Ramos (cell line): ENCODE data around the gene GSTM5.
"Not testable (repeated sequence)": the region's sequence is repeated elsewhere in the genome, so short reads cannot be mapped to it uniquely, and the experiment has no call there.

ENCODE experiments used
- in situ Hi-C: fragments of 300-500 bp; cut with MboI; formaldehyde crosslinking; loops from one replicate; pipeline ENCODE4 v1.14.3; 2022; ENCODE audit warnings: low sequenced_read_pairs; ENCODE audit not compliant: unreplicated experiment

Gene GSTM5

DNA sequence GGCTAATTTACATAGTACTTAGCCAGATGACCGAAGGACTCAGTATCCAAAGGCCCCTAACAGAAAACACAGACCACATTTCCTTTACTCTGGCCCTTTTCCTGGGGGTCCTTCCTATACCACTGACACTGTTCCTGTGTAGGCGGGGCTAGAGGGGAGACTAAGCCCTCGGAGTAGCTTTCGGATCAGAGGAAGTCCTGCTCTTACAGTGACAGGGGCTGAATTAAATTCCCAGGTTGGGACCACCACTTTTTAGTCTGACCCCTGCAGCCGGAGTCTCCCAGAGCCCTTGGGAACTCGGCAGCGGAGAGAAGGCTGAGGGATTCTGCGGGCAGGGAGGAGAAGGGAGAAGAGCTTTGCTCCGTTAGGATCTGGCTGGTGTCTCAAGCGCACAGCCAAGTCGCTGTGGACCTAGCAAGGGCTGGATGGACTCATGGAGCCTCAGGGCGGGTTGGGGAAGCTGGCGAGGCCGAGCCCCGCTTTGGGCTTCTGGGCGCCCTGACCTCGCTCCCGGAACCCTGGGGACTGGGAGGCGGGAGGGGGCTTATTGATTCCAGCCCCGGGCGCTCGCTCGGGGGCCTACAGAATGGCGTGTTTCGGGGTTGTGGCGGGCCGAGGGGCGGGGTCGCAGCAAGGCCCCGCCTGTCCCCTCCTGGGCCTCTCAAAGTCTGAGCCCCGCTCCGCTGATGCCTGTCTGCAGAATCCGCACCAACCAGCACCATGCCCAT is at the start of gene GSTM5:
TSS of gene GSTM5 (plus strand) at position 659 of the 728 bp plus-strand sequence. CDS start at position 721, 62 bp downstream.
- in situ Hi-C loops: not testable (repeated sequence)

DNA sequence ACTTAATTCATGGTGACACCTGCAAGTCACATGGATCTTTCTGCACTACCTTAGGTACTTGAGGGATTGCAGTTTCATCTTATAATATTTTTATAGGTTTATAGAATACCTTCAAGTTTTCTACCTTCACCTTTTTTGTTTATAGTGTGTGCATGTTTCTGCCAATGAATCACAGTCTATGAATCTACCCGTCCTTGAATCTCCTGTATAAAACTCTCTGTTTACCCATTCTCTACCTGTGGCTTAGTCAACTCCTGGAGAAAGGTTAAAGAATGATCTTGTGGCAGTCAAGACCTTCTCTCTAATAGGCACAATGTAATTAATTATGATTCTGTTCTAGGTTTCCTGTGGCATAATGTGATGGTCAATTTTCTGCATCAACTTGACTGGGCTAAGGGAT is 47.4 kb upstream of the GSTM5 start:
- in situ Hi-C loops: no loop called here

DNA sequence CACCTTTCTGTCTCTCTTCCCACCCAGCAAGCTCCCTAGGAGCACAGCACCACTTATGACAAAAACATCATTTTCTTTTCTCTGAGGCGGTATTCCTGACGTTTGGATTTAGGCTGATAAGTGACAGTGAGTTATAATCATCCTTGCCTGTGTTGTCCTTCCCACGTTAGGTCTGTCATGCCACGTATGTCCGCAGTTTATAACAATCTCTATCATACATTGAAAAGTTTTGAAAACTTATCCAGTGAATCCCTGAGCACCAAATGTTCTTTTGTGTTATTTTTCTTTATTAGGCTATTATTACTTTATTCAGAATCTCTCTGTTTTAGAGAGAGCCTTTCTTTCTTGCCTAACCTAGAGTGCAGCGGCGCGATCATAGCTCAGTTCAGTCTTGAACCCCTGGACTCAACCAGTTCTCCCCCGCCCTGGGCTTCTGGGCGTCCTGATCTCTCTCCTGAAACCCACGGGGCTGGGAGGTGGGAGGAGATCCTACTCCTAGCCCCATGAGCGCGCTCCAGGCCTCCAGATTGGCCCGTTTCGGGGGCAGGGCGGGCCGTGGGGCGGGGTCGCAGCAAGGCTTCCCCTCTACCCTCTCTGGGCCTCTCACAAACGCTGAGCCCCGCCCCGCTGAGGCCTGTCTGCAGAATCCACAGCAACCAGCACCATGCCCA is 44.5 kb upstream of the GSTM5 start, which contains the start of gene GSTM2:
TSS of gene GSTM2 (plus strand) at position 606 of the 671 bp plus-strand sequence. CDS start at position 665, 59 bp downstream.
- in situ Hi-C loops: no loop called here

DNA sequence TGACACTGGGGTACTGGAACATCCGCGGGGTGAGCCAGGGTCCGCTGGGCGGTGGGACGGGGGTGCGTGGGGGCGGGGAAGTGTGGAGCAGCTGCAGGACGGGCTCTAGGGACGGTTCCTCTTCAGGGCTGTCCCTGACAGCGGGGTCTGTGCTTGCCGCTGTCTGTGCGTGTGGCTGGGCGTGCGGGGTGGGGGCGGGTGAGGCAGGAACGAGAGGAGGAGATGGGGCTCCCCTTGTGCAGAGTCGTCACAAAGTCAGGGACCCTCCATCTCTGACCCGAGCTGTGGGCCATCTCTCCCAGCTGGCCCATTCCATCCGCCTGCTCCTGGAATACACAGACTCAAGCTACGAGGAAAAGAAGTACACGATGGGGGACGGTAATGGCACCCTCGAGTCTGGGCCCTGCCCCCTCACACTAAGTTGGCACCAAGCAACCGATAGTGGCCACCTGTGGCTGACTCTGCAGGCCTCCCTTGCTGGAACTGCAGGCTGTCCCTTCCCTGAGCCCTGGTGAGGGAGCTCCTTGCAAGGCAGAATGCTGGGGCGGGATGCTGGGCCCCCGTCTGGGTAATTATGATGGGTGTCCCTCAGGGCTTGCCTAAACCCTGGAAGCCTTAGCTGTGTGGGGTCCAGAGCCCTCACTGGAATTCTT is 43.8 kb upstream of the GSTM5 start:
- in situ Hi-C loops: no loop called here

DNA sequence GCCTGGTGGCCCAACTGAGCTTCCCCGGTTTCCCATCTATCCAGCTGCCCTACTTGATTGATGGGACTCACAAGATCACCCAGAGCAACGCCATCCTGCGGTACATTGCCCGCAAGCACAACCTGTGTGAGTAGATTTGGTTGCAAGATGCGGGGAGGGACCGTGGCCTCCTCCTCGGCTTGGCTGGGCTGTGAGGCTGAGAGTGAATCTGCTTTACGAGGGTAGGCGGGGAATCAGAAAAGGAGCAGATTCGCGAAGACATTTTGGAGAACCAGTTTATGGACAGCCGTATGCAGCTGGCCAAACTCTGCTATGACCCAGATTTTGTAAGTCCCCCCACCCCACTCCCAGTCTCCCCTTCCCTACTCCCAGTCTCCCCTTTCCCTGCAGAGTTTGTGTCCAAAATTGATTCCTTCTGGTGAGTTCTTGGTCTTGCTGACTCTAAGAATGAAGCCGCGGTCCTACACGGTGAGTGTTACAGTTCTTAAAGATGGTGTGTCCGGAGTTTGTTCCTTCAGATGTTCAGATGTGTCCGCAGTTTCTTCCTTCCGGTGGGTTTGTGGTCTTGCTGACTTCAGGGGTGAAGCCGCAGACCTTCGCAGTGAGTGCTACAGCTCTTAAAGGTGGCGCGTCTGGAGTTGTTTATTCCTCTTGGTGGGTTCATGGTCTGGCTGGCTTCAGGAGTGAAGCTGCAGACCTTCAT is 42.7 kb upstream of the GSTM5 start:
- in situ Hi-C loops: no loop called here

DNA sequence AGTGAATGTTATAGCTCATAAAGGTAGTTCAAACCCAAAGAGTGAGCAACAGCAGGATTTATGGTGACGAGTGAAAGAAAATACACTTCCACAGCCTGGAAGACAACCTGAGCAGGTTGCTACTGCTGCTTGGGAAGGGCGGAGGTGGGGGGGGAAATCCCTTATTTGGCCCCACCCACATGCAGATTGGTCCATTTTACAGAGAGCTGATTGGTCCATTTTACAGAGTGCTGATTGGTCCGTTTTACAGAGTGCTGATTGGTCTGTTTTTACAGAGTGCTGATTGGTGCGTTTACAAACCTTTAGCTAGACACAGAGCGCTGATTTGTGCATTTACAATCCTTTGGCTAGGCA is 42.1 kb upstream of the GSTM5 start:
- in situ Hi-C loops: not testable (repeated sequence)

DNA sequence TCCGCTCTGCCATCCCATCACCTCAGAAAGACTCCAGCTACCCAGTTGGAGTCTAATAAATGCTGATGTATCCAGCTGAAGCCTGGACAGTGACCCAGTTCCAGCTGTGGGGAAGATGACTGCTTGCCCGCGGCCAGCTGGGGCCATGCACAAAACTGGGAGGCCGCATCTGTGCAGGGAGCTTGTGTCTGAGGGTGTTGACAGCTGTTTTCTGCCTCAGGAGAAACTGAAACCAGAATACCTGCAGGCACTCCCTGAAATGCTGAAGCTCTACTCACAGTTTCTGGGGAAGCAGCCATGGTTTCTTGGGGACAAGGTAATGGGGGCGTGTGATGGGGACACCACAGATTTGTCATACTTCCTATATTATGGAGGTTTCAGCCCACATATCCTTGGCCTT is 41.0 kb upstream of the GSTM5 start:
- in situ Hi-C loops: no loop called here

DNA sequence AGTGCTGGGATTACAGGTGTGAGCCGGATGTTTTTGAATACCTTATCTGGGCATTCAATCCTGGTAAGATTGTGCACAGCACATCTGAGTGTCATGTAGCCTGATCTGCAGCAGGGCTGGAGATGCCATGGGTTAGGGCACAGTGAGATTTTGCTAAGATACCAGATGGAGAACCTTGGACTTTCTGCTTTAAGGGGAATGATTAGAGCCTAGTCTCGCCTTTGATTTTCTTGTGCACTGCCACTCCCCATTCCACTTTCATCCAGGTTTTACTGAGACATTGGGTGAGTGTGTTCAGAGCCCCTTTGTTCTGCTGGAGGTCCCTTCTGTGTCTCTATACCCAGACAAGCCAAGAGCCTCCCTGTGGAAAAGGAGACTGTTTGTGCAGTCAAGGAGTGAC is 38.2 kb upstream of the GSTM5 start:
- in situ Hi-C loops: not testable (repeated sequence)

DNA sequence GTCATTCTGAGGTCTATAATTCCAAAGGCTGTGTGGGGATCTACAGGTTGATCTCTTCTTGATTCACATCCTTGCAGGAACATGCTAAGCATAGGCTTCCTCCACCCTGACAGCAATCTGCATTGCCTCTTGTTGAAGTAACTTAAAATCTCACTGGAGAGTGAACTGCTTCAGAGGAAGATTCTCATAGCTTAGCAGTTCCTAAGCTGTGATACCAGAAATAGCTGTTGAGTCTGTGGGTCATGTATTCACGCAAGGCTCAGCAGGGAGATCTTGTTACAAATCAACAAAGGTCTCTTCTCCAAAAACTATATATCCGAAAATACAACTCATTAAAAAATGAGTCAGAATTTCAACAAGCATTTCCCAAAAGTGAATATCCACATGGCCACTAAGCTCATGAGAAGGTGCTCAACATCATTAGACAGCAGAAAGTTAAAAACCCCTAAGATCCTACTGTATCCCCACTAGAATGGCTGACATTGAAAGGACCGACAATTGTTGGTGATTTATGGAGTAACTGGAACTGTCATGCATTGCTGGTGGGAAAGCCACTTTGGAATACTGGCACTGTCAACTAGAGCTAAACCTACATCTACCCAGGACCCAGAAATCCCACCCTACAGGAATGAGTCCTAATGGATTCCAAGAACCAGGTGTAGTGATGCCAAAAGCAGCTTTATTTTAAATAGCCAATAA is 35.2 kb upstream of the GSTM5 start:
- in situ Hi-C loops: not testable (repeated sequence)

DNA sequence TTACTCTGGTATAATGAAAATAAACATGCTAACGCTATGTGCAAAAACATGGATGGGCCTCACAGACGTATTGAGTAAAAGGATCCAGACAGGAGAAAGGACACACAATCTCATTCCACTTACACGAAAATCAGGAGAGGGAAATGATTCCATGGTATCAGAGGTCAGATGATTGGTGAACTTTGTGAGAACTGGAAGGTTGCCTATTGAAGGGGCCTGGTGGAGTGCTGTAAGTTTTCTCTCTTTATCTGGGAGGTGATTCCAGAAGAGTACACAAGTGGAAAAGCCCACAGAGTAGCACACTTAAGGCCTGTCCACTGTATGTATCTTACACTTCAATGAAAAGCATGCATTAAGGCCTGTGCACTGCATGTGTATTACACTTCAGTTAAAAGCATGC is 34.6 kb upstream of the GSTM5 start:
- in situ Hi-C loops: no loop called here

DNA sequence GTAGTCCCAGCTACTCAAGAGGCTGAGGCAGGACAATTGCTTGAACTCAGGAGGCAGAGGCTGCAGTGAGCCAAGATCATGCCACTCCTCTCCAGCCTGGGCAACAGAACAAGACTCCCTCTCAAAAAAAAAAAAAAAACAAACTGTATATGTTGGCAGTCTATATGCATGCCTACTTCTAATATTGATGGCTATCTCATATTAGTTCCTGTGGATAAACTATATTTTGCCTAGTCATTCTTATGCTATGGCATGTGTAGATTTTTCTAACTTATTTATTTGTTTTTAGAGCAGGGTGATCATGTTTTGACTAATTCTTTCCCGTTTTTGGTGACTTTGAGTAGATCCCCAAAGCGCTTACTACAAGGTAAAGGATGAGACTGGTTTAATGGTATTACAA is 33.4 kb upstream of the GSTM5 start:
- in situ Hi-C loops: not testable (repeated sequence)

DNA sequence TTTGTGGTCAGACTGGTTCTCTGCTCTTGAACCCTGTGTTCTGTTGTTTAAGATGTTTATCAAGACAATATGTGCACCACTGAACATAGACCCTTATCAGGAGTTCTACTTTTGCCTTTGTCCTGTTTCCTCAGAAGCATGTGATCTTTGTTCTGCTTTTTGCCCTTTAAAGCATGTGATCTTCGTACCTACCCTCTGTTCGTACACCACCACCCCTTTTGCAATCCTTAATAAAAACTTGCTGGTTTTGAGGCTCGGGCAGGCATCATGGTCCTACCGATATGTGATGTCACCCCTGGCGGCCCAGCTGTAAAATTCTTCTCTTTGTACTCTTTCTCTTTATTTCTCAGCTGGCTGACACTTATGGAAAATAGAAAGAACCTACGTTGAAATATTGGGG is 27.3 kb upstream of the GSTM5 start:
- in situ Hi-C loops: not testable (repeated sequence)

DNA sequence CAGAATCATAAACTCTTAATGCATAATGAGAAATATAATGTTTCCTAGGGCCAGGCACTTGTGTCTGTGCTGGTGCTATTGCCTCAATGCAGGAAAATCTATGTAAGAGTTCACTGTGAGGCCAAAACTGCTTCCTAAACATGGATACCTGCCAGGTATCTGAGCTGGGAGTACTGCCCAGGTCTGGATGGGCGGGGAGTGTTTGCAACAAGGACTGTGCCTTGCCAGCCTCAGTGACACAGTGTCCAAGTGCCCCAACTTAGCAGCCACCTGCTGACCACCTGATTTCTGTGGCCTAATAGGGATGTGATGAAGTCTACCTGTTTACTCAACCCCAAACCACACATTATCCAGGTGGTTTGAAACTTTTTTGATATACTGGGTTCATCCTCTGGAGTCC is 26.7 kb upstream of the GSTM5 start:
- in situ Hi-C loops: not testable (repeated sequence)

DNA sequence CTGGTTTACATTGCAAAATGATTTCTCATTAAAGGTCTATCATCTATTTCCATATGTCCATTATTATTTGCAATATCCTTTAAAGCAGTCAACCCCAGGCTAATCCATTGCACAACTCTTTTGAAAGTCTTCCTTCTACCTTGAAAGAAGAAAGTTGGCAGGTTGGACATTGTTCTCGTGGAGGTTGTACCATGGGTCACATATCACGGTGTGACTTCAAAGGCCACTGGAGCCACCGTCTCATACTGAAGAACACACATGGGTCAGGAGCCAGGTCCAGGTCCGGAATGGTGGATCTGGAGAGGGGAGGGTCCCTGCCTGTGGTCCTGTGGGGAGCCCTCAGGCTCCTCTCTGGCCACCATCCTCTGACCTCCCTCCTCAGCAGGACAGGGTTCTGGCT is 26.2 kb upstream of the GSTM5 start:
- in situ Hi-C loops: not testable (repeated sequence)

DNA sequence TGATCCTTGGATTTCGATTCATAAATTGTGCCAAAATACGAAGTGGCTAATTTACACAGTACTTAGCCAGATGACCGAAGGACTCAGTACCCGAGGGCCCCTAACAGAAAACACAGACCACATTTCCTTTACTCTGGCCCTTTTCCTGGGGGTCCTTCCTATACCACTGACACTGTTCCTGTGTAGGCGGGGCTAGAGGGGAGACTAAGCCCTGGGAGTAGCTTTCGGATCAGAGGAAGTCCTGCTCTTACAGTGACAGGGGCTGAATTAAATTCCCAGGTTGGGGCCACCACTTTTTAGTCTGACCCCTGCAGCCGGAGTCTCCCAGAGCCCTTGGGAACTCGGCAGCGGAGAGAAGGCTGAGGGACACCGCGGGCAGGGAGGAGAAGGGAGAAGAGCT is 24.9 kb upstream of the GSTM5 start:
- in situ Hi-C loops: not testable (repeated sequence)

DNA sequence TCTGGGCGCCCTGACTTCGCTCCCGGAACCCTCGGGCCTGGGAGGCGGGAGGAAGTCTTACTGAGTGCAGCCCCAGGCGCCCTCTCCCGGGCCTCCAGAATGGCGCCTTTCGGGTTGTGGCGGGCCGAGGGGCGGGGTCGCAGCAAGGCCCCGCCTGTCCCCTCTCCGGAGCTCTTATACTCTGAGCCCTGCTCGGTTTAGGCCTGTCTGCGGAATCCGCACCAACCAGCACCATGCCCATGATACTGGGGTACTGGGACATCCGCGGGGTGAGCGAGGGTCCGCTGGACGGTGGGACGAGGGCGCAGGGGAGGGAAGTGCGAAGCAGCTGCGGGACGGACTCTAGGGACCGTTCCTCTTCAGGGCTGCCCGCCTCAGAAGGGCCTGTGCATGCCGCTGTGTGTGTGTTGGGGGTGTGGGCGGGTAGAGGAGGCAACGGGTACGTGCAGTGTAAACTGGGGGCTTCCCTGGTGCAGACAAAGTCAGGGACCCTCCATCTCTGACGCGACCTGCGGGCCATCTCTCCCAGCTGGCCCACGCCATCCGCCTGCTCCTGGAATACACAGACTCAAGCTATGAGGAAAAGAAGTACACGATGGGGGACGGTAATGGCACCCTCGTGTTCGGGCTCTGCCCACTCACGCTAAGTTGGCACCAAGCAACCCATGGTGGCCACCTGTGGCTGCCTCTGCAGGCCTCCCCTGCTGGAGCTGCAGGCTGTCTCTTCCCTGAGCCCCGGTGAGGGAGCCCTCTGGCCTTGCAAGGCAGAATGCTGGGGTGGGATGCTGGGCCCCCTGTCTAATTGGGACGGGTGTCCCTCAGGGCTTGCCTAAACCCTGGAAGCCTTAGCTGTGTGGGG is 24.2 kb upstream of the GSTM5 start, which contains the start of gene GSTM1:
TSS of gene GSTM1 (plus strand) at position 177 of the 859 bp plus-strand sequence. CDS start at position 234, 57 bp downstream.
- in situ Hi-C loops: no loop called here

DNA sequence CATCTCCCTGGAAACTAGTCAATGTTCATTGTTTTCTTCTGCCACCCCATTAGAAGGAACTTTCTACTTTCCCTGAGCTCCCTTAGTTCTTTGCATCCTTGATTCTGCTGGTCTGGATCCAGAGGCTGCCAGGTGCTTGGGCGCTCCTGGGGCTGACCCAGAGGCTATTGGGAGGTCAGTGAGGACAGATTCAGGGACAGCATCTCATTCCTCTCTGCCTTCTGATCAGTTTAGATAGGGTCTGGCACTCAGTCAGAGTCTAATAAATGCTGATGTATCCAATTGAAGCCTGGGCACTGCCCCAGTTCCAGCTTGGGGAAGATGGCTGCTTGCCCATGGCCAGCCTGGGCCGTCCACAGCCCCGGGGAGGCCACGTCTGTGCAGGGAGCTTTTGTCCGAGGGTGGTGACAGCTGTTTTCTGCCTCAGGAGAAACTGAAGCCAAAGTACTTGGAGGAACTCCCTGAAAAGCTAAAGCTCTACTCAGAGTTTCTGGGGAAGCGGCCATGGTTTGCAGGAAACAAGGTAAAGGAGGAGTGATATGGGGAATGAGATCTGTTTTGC is 22.1 kb upstream of the GSTM5 start:
- in situ Hi-C loops: no loop called here

DNA sequence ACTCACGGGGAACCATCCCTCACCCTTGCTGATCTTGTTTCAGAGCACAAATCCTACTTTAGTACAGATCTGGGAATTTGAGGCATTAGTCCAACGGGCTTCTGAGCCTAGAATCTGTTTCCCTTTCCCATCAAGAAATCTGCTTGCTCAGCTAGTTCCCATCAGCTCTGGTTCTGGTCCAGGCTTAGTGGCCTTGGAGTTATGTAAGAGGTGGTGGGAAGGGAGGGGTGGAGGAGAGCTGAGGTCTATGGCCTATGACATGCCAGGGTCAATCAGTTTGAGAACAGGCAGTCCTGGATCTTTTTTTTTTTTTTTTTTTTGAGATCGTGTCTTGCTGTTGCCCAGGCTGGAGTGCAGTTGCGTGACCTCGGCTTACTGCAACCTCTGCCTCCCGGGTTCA is 20.3 kb upstream of the GSTM5 start:
- in situ Hi-C loops: no loop called here

DNA sequence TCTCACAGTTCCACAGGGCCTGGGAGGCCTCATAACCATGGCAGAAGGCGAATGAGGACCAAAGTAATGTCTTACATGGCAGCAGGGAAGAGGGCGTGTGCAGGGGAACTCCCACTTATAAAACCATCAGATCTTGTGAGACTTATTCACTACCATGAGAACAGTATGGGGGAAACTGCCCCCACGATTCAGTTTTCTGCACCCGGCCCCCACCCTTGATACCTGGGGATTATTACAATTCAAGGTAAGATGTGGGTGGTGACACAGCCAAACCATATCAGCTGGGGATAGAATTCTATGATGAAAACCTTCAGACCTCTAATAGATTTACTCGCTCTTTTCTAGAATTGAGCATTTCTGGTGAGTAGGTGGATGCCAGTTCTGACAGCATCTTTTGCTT is 17.7 kb upstream of the GSTM5 start:
- in situ Hi-C loops: not testable (repeated sequence)
